GM10266 (cell line): Measurements from ENCODE around the gene GATAD1.

Source experiments
- DNase-seq: peaks from one replicate; pipeline ENCODE4 v3.0.0; 2012; ENCODE audit errors: extremely low spot score
- CTCF ChIP-seq: IDR thresholded peaks from 2 replicates; pipeline ENCODE4 v1.5.1; 2012; ENCODE audit warnings: mild to moderate bottlenecking, low read depth; ENCODE audit not compliant: control insufficient read depth, insufficient read depth; ENCODE audit errors: missing control alignments

The GATAD1 gene

GRCh38 chr7:92425311-92425947, 21.9 kb upstream of the GATAD1 start:
- no peak for TF ChIP-seq CTCF
- no peak for DNase-seq

GRCh38 chr7:92427193-92427592, 20.1 kb upstream of the GATAD1 start:
- no peak for DNase-seq
- TF ChIP-seq CTCF, result no peak

- DNase-seq, result no peak
- TF ChIP-seq CTCF, result no peak
Measured at GRCh38 chr7:92432299-92432946, 14.9 kb upstream of the GATAD1 start.

- no peak for TF ChIP-seq CTCF
- no peak for DNase-seq
Measured at GRCh38 chr7:92433019-92433418, 14.3 kb upstream of the GATAD1 start.

GRCh38 chr7:92435542-92435941, 11.7 kb upstream of the GATAD1 start:
- no peak for DNase-seq
- TF ChIP-seq CTCF, result no peak

GRCh38 chr7:92436612-92437445, 10.5 kb upstream of the GATAD1 start:
- no peak for DNase-seq
- TF ChIP-seq CTCF, result no peak
